GM21528 (cell line): ENCODE data around the gene TMEM131L.

Source experiments
- ATAC-seq: cut with Tn5 transposase; IDR thresholded peaks from one replicate; pipeline ENCODE4 v1.9.1; 2021; ENCODE audit warnings: mild to moderate bottlenecking, moderate library complexity; ENCODE audit not compliant: unreplicated experiment, low FRiP score

The TMEM131L gene

GRCh38 chr4:153518637-153519389, 52.7 kb downstream of the TMEM131L start:
- no peak for ATAC-seq

- ATAC-seq, result no peak
Measured at GRCh38 chr4:153519687-153520086, 53.5 kb downstream of the TMEM131L start.

GRCh38 chr4:153520227-153520626, 54.1 kb downstream of the TMEM131L start:
- ATAC-seq, result no peak

- peak; percentile 32 for ATAC-seq
Measured at GRCh38 chr4:153520801-153521329, 54.7 kb downstream of the TMEM131L start.

GRCh38 chr4:153521478-153521877, 55.3 kb downstream of the TMEM131L start:
- ATAC-seq, result peak; percentile 29

- ATAC-seq, result peak; percentile 43
Measured at GRCh38 chr4:153521999-153522801, 56.0 kb downstream of the TMEM131L start.

- ATAC-seq, result peak; percentile 39
Measured at GRCh38 chr4:153522802-153523094, 56.6 kb downstream of the TMEM131L start.

GRCh38 chr4:153523164-153523796, 57.1 kb downstream of the TMEM131L start:
- no peak for ATAC-seq

- ATAC-seq, result no peak
Measured at GRCh38 chr4:153523941-153524386, 57.8 kb downstream of the TMEM131L start.

- ATAC-seq, result no peak
Measured at GRCh38 chr4:153524682-153525081, 58.5 kb downstream of the TMEM131L start.

- no peak for ATAC-seq
Measured at GRCh38 chr4:153527690-153528089, 61.5 kb downstream of the TMEM131L start.

GRCh38 chr4:153528705-153529485, 62.7 kb downstream of the TMEM131L start:
- peak; percentile 65 for ATAC-seq

- ATAC-seq, result no peak
Measured at GRCh38 chr4:153529646-153530045, 63.5 kb downstream of the TMEM131L start.

- ATAC-seq, result no peak
Measured at GRCh38 chr4:153530284-153530999, 64.3 kb downstream of the TMEM131L start.

GRCh38 chr4:153531000-153531358, 64.8 kb downstream of the TMEM131L start:
- ATAC-seq, result no peak

GRCh38 chr4:153531976-153532626, 65.9 kb downstream of the TMEM131L start:
- ATAC-seq, result no peak

- no peak for ATAC-seq
Measured at GRCh38 chr4:153532636-153533035, 66.5 kb downstream of the TMEM131L start.

- ATAC-seq, result no peak
Measured at GRCh38 chr4:153533387-153533786, 67.2 kb downstream of the TMEM131L start.
